ENCODE data around the gene MPZL3. TPM values are rescaled to one million over a fixed set of nuclear protein-coding genes. Genes with fewer than 3 reads are reported as not detected.
A peak's percentile ranks its signal among the peaks of the same experiment; 100 is the strongest.

The MPZL3 gene
- total RNA-seq = 49.5 and 49.7 TPM in 2 replicates

DNA sequence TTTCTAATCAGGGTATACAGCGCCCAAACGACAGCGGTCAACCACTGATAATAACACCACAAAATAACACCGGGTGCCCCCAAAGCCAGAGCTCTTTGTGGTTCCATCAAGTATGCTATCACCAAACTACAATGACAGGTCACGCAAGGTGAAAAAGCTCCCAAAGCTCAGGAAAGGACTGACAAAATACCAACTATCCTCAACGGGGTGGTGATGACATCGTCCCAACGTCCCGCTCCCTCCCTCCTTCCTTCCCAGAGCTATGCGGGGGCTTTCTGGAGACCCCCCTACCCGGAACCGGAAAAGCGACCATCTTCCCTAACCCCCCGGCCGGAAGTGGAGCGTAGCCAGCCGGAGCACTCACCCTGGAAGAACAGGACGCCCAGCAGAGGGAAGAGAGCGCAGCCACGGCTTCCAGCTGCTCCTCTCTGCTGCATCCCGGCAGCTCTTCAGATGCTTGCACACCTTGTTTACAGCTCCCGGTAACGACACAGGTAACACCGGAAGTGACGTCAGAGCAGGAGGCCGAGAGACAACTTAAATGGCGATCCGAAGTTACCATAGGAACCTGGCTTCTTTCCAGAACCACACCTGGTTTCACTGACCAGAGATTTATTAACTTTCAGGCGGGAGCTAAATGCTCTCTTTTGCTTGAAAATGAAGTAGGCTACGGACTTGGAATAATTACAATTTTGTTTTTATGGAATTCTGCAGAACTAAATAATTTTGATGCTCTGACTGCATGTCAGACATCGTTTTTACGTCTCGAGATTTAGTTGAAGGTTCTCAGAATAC is at the start of gene MPZL3:
MPZL3 (minus strand) TSS at position 508 of the 795 bp plus-strand sequence; CDS start at position 437, 71 bp downstream.
- peaks cover 38% of the 10 kb centered on the region for H3K4me1 Mint-ChIP-seq (ENCODE audit: low read depth)
- H3K9me3 Mint-ChIP-seq = no peaks in the 10 kb centered on the region
- H3K36me3 Mint-ChIP-seq (ENCODE audit: low read depth) = peaks cover 27% of the 10 kb centered on the region
- no peaks in the 10 kb centered on the region for H3K27me3 Mint-ChIP-seq (ENCODE audit: low read depth)
- peak within 1 kb of the TSS; percentile 90 for H3K4me3 Mint-ChIP-seq (ENCODE audit: low read depth)
- peak within 1 kb of the TSS; percentile 97 for H3K27ac Mint-ChIP-seq
- peak; percentile 73 for DNase-seq (ENCODE audit: low spot score)
- intact Hi-C loops (cut with micrococcal nuclease) = loop anchor here (2.0 to 5.0 kb wide), 2 partner anchors 35 to 90 kb away; partner anchors contain the start of genes CD3D and CD3G

DNA sequence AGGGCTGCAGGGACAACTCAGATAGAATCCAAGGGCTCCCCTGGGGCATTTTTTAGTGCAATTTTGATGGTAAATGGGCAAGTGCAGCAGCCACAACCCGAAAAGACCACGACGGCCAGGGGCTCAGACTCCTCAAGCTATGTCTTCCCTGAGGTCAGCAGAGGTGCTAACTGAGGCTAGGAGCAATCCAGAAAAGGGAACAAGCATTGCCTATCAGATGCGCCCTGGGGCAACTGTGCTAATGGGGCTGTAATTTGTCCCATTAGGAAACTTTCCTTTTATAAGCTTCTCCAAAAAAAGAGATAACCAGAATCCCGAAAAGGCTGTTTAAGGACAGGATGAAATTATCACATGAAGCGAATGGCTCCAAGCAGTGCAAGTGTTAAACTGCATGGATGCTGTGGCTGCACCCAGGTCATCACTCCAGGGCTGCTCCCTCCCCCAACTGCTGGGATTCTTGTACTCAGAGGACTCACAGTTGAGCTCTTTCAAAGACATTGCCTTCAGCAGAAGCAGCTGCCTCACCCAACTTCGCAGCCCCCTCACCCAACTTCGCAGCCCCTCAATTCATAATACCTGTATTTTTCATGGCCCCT is 49.5 kb upstream of the MPZL3 start:
- no peak for DNase-seq (ENCODE audit: low spot score)
- Mint-ChIP-seq H3K27ac (no peak overlapping the region), H3K27me3 (ENCODE audit: low read depth) (no peaks in the 10 kb centered on the region), H3K4me3 (ENCODE audit: low read depth) (no peak overlapping the region), H3K36me3 (ENCODE audit: low read depth) (peaks cover 18% of the 10 kb centered on the region), H3K9me3 (no peaks in the 10 kb centered on the region), H3K4me1 (ENCODE audit: low read depth) (peaks cover 25% of the 10 kb centered on the region)
- intact Hi-C loops (cut with micrococcal nuclease) = no loop called here

GRCh38 chr11:118295815-118296454 is 43.8 kb upstream of the MPZL3 start:
- H3K27me3 Mint-ChIP-seq (ENCODE audit: low read depth) = no peaks in the 10 kb centered on the region
- H3K9me3 Mint-ChIP-seq = no peaks in the 10 kb centered on the region
- H3K27ac Mint-ChIP-seq = no peak overlapping the region
- H3K4me3 Mint-ChIP-seq (ENCODE audit: low read depth) = no peak overlapping the region
- intact Hi-C loops (cut with micrococcal nuclease) = loop anchor here (2.0 kb wide), 2 partner anchors 15 to 57 kb away; no protein-coding TSS in a partner anchor
- H3K4me1 Mint-ChIP-seq (ENCODE audit: low read depth) = peaks cover 16% of the 10 kb centered on the region
- no peaks in the 10 kb centered on the region for H3K36me3 Mint-ChIP-seq (ENCODE audit: low read depth)
- no peak for DNase-seq (ENCODE audit: low spot score)

DNA sequence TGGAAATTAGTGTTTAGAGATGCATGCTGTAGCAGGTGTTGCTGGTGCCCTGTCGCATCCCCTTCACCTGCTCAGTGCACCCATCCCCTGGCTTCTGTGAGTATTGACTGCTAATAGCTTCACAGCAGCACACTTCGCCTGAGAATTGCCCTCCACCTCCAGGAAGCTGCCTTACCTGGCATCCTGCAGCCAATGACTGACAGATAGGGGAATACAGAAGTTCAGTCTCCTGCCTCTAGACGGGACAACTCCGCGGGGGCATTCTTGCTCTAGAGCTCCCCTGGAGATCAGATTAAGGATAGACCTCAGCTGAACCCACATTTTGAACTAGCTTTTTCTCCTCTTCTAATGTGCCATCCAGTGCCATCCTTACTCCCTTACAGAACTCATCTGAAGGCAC is 43.0 kb upstream of the MPZL3 start:
- Mint-ChIP-seq H3K9me3 (no peaks in the 10 kb centered on the region), H3K4me1 (ENCODE audit: low read depth) (peaks cover 22% of the 10 kb centered on the region), H3K27ac (no peak overlapping the region), H3K27me3 (ENCODE audit: low read depth) (no peaks in the 10 kb centered on the region), H3K4me3 (ENCODE audit: low read depth) (no peak overlapping the region), H3K36me3 (ENCODE audit: low read depth) (no peaks in the 10 kb centered on the region)
- no peak for DNase-seq (ENCODE audit: low spot score)
- intact Hi-C loops (cut with micrococcal nuclease) = loop anchor here (2.0 kb wide), 1 partner anchor 58 kb away; no protein-coding TSS in a partner anchor

DNA sequence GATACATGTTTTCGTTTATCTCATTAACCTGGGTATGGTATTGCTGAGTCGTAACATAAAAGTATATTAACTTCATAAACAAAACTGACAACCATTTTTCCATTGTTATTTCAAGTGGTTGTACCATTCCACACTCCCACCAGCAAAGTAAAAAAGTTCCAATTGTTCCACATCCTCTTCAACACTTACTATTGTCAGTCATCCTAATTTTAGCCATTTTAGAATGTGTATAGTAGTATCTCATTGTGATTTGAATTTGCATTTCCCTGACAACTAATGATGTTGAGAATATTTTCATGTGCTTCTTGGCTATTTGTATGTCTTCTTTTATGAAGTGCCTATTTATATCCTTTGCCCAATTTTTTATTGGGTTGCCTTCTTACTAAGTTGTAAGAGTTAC is 41.9 kb upstream of the MPZL3 start:
- Mint-ChIP-seq H3K36me3 (ENCODE audit: low read depth) (peaks cover 5% of the 10 kb centered on the region), H3K9me3 (peaks cover 6% of the 10 kb centered on the region), H3K4me1 (ENCODE audit: low read depth) (peaks cover 24% of the 10 kb centered on the region), H3K4me3 (ENCODE audit: low read depth) (no peak overlapping the region), H3K27ac (no peak overlapping the region), H3K27me3 (ENCODE audit: low read depth) (no peaks in the 10 kb centered on the region)
- no peak for DNase-seq (ENCODE audit: low spot score)
- intact Hi-C loops (cut with micrococcal nuclease) = loop anchor here (2.0 kb wide), 1 partner anchor 59 kb away; no protein-coding TSS in a partner anchor

DNA sequence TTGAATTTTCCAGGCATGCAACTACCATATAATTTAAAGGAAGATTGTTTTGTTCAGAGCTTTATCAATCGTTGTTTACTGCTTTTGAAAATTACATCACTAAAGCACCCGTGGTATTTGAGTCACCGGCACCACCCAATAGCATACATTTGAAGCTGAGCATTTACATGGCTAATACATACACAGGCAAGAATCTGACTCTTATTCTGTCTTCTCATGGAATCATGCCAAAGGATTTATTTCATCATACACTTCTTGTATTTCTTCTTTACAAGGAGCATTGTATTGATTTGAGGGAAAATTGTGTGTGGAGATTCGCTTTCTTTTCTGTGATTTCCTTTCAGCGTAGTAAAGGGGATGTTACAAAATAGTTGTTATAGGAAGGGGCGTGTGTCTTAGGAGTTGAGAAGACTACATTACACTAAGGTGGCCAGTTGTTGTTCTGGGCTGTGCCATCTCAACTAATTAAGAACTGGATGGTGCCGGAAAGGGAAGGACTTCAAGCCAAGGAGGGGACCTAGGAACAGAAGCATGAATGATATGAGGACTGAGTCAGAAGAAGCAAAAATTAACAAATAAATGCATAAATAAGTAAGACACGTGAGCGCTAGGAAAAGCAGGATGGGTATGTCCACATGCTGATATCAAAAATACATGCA is 39.4 kb upstream of the MPZL3 start:
- peaks cover 24% of the 10 kb centered on the region for H3K4me1 Mint-ChIP-seq (ENCODE audit: low read depth)
- peaks cover 6% of the 10 kb centered on the region for H3K9me3 Mint-ChIP-seq
- peaks cover 5% of the 10 kb centered on the region for H3K36me3 Mint-ChIP-seq (ENCODE audit: low read depth)
- H3K4me3 Mint-ChIP-seq (ENCODE audit: low read depth) = no peak overlapping the region
- no peak for DNase-seq (ENCODE audit: low spot score)
- H3K27me3 Mint-ChIP-seq (ENCODE audit: low read depth) = no peaks in the 10 kb centered on the region
- no peak overlapping the region for H3K27ac Mint-ChIP-seq
- intact Hi-C loops (cut with micrococcal nuclease) = loop anchor here (1.0 kb wide), 2 partner anchors 93 to 146 kb away; no protein-coding TSS in a partner anchor

GRCh38 chr11:118290923-118291322 is 38.8 kb upstream of the MPZL3 start:
- intact Hi-C loops (cut with micrococcal nuclease) = loop anchor here (1.0 kb wide), 2 partner anchors 93 to 146 kb away; no protein-coding TSS in a partner anchor
- DNase-seq (ENCODE audit: low spot score) = peak; percentile 21
- Mint-ChIP-seq H3K4me1 (ENCODE audit: low read depth) (peaks cover 22% of the 10 kb centered on the region), H3K27ac (no peak overlapping the region), H3K27me3 (ENCODE audit: low read depth) (no peaks in the 10 kb centered on the region), H3K36me3 (ENCODE audit: low read depth) (peaks cover 5% of the 10 kb centered on the region), H3K9me3 (peaks cover 6% of the 10 kb centered on the region), H3K4me3 (ENCODE audit: low read depth) (no peak overlapping the region)

DNA sequence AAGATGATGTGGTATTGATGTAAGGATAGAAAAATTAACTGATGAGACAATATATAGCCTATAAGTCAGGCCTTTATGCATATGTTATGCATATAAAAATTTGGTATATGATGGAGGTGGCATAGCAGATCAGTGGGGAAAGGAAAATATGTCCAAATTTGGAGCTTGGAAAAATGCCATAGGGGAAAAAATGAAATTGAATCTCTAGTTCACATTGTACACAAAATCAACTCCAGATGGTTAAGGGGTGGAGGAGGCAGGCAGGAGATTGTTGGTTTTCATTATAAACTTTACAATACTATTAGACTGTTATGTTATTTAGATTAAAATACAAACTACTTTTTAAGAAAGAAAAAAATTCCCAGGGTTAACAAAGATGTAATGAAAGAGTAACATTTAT is 37.2 kb upstream of the MPZL3 start:
- Mint-ChIP-seq H3K36me3 (ENCODE audit: low read depth) (peaks cover 5% of the 10 kb centered on the region), H3K4me3 (ENCODE audit: low read depth) (no peak overlapping the region), H3K27ac (no peak overlapping the region), H3K4me1 (ENCODE audit: low read depth) (peaks cover 22% of the 10 kb centered on the region), H3K27me3 (ENCODE audit: low read depth) (no peaks in the 10 kb centered on the region), H3K9me3 (peaks cover 6% of the 10 kb centered on the region)
- intact Hi-C loops (cut with micrococcal nuclease) = no loop called here
- DNase-seq (ENCODE audit: low spot score) = no peak

- no peaks in the 10 kb centered on the region for H3K27me3 Mint-ChIP-seq (ENCODE audit: low read depth)
- no peak overlapping the region for H3K27ac Mint-ChIP-seq
- H3K9me3 Mint-ChIP-seq = peaks cover 6% of the 10 kb centered on the region
- H3K4me3 Mint-ChIP-seq (ENCODE audit: low read depth) = no peak overlapping the region
- peaks cover 40% of the 10 kb centered on the region for H3K4me1 Mint-ChIP-seq (ENCODE audit: low read depth)
- peaks cover 5% of the 10 kb centered on the region for H3K36me3 Mint-ChIP-seq (ENCODE audit: low read depth)
- intact Hi-C loops (cut with micrococcal nuclease) = loop anchor here (2.0 kb wide), 2 partner anchors 22 to 34 kb away; partner anchors contain the start of genes MPZL2 and MPZL3
- no peak for DNase-seq (ENCODE audit: low spot score)
Observed at GRCh38 chr11:118287006-118287405, 34.8 kb upstream of the MPZL3 start.

GRCh38 chr11:118286545-118286944 is 34.4 kb upstream of the MPZL3 start:
- no peak overlapping the region for H3K27ac Mint-ChIP-seq
- peaks cover 6% of the 10 kb centered on the region for H3K9me3 Mint-ChIP-seq
- intact Hi-C loops (cut with micrococcal nuclease) = loop anchor here (2.0 kb wide), 2 partner anchors 22 to 34 kb away; partner anchors contain the start of genes MPZL2 and MPZL3
- no peak overlapping the region for H3K4me3 Mint-ChIP-seq (ENCODE audit: low read depth)
- H3K4me1 Mint-ChIP-seq (ENCODE audit: low read depth) = peaks cover 39% of the 10 kb centered on the region
- no peaks in the 10 kb centered on the region for H3K27me3 Mint-ChIP-seq (ENCODE audit: low read depth)
- H3K36me3 Mint-ChIP-seq (ENCODE audit: low read depth) = peaks cover 5% of the 10 kb centered on the region
- no peak for DNase-seq (ENCODE audit: low spot score)

DNA sequence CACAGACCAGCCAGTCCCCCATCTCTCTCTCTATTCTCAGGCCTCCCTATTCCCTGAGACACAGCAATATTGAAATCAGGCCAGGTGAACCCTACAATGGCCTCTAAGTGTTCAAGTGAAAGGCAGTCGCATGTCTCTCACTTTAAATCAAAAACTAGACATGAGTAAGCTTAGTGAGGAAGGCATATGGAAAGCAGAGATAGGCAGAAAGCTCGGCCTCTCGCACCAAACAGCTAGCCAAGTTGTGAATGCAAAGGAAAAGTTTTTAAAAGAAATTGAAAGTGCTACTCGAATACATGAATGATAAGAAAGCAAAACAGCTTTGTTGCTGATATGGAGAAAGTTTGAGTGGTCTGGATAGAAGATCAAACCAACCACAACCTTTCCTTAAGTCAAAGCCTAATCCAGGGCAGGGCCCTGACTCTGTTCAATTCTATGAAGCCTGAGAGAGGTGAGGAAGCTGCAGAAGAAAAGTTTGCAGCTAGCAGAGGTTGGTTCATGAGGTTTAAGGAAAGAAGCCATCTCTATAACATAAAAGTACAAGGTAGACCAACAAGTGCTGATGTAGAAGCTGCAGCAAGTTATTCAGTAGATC is 31.7 kb upstream of the MPZL3 start:
- Mint-ChIP-seq H3K36me3 (ENCODE audit: low read depth) (no peaks in the 10 kb centered on the region), H3K4me1 (ENCODE audit: low read depth) (peaks cover 34% of the 10 kb centered on the region), H3K9me3 (no peaks in the 10 kb centered on the region), H3K4me3 (ENCODE audit: low read depth) (no peak overlapping the region), H3K27me3 (ENCODE audit: low read depth) (no peaks in the 10 kb centered on the region), H3K27ac (peak overlapping the region; percentile 63)
- DNase-seq (ENCODE audit: low spot score) = no peak
- intact Hi-C loops (cut with micrococcal nuclease) = loop anchor here (5.0 kb wide), 1 partner anchor 42 kb away; no protein-coding TSS in a partner anchor

Data from activated T-helper 2 cell treated with anti-CD3 and anti-CD28 coated beads, Interferon-gamma antibody, Interleukin-2, Interleukin-4, amounts not matched to agents 10 μg/mL and 5 μg/mL and 100 μg/mL, durations not matched to agents 14 hours and 24 hours and 36 hours (primary cell).